Hematopoietic multipotent progenitor cell treated with erythropoietin and hydrocortisone succinate and interleukin-3 and kit ligand, for 4 days (in vitro differentiated cells): Measurements from ENCODE around the gene EFNA3.

Experiments
- DNase-seq: peaks from one replicate; pipeline ENCODE4 v3.0.0-alpha.2; 2015

EFNA3 gene, protein sequence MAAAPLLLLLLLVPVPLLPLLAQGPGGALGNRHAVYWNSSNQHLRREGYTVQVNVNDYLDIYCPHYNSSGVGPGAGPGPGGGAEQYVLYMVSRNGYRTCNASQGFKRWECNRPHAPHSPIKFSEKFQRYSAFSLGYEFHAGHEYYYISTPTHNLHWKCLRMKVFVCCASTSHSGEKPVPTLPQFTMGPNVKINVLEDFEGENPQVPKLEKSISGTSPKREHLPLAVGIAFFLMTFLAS

DNA sequence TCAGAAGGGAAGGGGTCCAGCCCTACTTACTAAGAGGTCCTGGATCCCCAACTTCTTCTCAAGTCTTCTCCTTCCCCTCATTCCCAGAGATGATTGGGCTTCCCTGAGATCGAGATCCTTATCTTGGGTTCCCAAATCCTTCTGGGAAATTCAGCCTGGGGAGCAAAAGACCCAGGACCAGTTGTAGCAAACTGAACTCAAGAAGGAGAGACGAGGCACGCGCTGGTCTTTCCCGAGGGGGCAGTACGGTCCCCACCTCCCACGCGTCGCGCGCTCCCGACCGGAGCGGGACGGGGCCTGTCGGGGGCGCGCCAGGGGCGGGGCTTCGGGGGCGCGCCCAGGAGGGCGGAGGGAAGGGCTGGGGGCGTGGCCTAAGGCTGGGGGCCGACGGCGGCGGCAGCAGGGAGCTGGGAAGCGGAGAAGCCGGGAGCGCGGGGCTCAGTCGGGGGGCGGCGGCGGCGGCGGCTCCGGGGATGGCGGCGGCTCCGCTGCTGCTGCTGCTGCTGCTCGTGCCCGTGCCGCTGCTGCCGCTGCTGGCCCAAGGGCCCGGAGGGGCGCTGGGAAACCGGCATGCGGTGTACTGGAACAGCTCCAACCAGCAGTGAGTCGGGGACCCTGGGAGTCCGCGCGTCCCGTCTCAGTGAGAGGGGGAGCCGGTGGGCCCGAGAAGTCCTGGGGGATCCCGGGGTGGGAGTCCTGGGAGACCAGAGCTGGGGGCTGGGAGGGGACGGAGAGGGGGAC, at the start of gene EFNA3:
Gene EFNA3 (plus strand): TSS at position 369 of the 741 bp plus-strand sequence. CDS start 105 bp downstream, at position 474.
- peak; percentile 74 for DNase-seq

DNA sequence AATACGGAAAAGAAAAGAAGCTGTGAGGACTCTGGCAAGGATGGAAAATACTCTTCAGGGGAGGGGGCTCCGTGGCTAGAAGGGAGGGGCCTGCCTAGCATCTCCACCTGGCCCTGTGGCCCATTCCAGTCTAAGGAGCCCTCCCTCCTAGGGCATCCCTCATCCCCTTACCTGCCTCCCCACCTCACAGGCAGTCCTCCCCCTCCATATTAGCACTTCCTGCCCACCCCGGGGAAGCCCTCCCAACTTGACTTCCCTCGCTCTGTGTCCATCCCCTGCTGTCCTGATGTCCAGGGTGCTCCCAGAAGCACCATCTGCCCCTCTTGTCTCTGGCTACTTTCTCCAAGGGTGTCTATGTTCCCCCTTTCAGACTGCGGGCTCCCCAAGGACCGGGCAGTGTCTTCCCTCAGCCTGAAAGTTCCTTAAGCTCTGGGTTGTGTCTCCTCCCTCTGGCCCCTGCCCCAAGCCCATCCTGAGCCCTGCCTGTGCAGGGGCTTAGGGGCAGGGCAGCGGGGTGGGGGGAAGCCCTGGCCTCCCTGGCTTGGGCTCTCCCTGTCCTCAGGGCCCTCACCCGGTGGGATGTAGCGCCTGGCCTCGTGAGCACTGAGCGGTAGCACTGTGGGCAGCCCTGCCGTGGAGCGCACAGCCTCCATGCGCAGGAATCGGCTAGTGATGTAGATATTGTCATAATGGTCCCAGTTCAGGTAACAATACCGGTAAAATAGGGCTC, 49.0 kb upstream of the EFNA3 start:
- DNase-seq: no peak

DNA sequence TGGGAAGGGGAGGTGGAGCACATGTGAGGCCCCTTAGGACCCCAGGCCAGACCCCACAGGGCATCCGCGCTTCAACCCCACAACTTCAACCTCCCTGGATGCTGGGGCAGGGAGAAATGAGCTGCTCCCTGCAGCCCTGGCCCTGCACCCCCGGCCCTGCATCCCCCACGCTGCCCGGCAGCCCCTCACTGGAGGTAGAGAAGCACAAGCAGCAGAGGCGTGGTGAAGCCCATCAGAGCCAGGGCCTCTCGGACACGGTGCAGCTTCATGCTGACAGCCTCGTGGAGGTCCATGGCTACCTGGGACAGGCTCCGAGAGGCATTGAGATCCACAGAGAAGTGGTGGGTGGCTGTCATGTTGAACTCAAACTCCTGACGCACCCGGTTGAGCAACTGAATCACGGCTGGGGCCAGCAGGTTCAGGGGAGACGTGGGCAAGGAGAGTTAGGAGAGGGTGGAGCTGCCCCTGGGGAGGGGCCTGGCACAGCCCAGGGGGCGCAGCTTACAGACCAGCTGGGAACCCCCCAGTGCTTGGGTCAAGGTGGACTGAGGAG, 48.3 kb upstream of the EFNA3 start:
- DNase-seq: no peak

DNA sequence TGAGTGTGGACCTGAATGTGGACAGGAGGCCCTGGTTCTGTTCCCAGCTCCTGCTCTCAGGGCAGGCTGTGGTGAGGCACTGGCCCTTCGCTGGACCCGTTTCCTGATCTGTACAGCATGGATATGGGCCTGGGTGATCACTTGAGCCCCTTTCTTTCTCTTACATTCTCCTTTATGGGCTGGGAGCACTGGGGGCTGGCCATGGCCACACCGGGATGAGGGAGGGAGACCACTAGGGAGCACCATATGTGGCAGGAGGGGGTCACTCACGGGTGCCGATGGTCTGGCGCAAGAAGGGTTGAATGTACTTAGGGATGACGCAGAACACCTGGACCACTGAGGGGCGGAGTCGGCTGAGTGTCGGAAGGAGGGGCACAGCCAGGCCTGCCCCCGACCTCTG, 47.7 kb upstream of the EFNA3 start:
- DNase-seq: no peak

DNA sequence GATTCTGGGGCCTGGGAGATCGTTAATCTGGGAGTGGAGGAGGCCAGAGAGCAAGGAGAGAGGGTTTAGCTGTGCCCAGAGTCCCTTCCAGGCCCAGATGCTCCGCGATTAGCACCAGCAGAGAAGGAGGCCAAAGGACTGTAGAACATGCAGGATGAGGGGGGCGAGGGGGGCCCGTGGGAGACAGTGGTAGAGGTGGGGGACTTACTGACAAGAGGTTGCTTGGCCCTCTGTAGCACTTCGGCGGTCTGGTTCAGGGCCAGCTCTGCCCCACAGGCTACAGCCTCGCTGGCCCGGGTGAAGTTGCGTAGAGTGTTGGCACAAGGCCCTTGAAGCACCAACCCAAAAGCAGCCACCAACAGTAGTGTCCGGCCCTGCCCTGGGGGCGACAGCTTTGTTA, 45.8 kb upstream of the EFNA3 start:
- DNase-seq: no peak

DNA sequence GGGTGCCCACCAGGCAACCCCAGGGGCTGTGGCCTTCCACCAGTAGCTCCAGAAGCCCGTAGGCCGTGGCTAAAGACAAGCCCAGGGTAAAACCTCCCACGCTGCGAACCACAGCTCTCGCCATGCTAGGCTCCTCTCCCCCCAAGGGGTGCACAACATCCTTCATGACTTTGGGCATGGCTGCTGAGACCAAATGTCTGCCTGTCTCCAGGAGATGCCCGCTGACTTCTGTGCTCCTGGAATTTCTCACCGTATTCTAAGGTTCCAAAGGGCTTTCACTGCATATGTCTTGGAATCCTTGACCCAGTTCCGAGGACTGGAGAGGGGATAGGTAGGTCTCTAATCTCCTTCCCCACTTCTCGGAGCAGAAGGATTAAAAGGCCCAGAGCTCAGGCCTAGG, 45.1 kb upstream of the EFNA3 start, which contains the start of the genes DCST1 and DCST2:
Gene DCST1 (plus strand): TSS at position 301 of the 400 bp plus-strand sequence. CDS start 213 bp downstream, outside the sequence.
Gene DCST2 (minus strand): TSS at position 258 of the 400 bp plus-strand sequence. CDS start 80 bp downstream, at position 178.
- no peak for DNase-seq

DNA sequence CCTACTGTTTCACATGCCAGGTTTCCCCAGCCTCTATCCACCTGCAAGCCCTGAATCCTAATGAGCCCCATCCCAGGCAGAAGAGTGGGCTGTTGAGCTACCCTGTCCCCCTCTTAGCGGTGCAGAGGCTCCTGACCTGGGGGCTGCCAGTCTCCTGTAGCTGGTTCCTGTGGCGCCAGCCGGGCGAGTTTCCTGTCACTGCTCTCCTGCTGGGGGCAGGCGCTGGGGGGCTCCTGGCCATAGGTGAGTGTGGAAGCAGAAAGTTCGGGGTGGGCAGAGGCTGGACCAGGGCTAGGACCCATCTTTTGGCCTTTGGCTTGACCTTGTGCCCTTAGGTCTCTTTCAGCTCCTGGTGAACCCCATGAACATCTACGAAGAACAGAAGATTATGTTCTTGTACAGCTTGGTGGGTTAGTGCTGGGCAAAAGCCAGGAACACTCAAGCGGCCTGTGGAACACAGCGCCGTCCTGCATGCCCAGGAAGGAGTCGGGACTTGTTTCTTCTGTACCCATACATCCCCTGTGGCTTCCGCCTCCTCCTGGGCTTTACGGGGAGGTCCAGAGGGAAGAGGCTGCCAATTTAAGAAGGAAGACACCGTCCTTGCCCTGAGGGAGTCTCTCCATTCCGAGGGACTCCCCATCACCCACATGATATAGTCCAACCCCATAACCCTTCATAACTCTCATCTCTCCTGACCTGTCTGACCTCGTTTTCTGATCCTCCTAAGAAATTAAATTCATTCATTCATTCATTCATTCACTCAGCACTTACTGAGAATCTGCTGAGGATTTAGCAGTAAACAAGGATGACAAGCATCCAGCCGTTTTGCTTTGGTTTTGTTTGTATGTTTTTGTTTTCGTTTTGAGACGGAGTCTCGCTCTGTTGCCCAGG, 44.1 kb upstream of the EFNA3 start:
- DNase-seq: no peak

DNA sequence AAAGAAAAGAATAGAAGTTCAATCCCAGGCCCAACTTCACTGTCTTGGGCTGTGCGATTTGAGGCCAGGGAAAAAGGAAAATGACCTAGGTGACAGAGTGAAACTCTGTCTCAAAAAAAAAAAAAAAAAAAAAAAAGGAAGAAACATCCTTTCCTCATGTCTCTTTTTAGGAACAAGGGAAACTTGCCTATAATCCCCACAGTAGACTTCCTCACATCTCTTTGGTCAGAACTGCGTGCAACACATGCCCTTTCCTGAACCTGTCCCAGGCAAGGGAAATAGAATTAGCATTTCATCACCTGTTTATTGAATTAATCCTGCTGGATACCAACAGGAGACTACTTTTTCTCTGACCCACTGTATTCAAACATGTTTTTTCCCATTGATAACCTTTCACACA, 42.7 kb upstream of the EFNA3 start:
- no peak for DNase-seq

DNA sequence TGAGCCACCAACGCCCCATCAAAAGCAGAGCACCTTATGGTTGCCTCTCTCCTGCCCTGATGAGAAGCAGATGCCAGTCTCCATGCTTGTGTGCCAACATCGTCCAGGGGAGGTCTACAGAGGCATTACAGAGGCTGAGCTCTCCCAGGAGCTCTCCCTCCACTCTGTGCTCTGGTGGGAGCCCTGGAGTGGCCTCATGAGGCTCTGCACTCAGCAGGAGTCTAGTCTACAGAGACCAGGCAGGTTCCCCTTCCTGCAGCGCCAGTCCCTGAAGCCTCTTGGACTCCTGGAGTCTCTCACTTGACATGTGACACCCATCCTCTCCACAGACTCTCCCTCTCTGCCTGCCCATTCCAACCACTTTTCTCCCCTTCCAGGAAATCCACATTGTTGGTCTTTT, 41.6 kb upstream of the EFNA3 start:
- no peak for DNase-seq

DNA sequence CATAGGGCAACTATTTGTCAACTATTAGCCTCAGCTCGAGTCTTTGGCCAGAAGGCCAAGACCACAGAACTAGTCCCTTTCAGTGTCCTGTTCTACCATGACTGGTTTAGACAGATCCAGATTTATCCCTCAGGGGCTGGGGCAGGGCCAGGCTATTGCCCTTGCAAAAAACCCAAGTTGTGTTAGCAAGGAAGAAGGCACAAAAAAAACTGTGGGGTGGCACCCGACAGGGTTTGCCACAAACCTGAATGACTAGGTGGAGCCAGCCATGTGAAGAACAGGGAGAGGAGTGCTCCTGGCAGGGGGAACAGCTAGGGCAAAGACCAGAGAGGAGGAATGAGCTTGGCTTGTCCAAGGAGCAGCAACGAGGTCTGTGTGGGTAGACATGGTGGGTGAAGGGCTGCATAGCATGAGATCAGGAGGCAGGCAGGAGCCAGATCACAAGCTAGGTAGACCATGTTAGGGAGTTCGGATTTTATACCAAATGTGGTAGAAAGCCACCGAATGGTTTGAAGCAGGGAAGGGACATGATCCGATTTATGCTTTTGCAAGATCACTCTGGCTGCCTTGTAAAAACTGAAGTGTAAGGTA, 40.7 kb upstream of the EFNA3 start:
- DNase-seq: no peak

DNA sequence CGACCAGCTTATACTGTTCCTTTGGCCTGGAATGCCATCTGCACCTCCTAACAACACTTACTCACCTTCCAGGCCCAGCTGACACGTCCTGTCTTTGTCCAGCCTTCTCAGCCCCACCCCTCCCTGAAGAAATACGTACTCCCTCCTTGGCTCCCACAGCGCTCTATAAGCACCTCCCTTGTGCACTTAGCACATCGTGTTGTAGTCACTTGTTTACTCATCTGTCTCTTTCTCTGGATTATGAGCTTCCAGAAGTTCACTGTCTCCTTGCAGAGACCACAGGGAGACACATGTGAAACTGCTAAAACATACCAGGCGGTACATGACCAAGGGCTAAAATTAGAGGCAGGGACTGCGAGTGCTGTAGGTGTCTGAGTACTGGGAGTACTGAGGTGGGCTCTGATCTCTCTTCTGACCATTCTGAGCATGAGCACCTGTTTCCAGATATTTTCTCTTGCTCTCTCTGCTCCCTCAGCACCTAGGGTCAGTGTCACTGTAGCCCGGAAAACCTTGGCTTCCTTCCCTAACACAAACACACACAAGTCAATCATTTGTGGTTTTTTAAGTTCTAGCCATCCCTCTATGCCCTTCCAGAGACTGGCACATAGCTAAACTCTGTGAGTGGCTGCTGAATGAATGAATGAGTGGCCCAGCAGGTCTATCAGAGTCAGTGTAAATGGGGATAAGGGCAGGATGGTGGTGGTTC, 39.9 kb upstream of the EFNA3 start:
- no peak for DNase-seq

DNA sequence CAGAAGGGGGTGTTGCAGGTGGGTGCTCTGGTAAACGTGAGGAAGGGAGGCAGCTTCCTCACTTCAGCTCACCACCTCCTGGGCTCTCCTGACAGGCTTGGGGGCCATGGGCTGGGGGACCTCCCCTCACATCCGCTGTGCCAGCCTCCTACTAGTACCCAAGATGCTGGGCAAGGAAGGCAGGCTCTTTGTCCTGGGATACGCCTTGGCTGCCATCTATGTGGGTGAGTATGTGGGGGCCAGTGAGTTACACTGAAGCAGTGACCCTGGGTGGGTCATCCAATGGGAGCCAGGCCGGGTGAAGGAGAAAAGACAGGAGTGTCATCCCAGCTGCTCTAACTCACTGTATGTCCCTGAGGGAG, 39.3 kb upstream of the EFNA3 start:
- DNase-seq: no peak

DNA sequence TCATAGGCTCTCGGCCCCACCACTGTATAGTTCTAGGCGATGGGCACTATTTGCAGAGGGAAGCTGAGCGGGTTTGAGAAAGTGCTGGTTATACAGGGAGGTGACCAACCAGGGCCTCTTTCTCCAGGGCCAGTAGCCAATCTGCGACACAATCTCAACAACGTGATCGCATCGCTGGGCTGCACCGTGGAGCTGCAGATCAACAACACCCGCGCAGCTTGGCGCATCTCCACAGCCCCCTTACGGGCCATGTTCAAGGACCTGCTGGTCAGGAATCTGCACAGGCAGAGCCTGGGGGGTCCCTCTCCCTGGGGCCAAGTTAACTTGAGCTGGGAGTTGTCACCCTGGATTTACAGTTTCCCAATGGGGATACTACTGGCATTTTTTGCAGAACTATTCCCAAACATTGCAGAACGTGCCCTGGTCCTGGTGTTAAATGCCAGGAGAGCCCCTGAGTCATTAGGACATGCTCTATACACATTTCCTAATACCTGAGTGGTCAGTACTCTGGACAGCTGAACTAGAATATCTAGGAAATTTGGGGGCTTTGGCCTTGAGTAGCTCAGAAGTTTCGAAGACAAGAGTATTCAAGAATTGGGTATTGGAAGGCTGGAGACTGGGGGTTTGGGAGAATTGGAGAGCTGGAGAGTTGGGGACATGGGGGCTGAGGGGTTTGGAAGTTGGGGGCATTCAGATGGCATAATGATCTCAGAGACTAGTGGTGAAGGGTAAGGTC, 38.1 kb upstream of the EFNA3 start:
- no peak for DNase-seq

DNA sequence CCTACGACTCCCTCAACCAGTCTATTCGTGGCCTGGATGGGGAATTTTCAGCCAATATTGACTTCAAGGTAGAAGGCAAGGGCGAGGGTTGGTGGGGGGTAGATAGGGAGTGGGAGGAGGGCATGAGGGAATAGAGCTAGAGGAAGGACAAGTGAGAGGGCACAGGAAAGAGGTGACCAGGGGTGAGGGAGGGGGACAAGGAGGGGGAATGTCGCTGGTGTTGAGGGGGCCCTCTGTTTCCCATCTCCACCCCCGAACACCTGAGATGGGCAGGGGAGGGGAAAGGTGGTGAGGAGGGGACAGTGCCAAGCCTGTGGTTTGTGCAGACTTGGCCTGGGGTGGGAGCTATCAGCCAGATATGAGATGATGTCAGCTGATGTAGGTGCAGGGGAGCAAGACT, 35.8 kb upstream of the EFNA3 start:
- no peak for DNase-seq

DNA sequence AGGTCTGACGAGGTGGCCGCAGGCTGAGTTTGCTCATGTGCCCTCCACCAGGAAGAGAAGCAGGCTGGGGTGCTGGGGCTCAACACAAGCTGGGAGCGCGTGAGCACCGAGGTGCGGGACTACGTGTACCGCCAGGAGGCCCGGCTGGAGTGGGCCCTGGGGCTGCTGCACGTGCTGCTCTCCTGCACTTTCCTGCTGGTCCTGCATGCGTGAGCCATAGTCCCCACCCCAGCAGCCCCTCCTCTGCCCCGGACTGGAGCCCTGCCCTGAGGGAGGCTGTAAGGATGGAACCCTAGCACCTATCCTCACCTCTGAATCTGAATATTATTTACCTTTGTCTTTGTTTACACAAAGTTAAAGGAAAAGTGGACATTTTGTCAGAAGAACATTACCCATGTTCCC, 35.3 kb upstream of the EFNA3 start:
- no peak for DNase-seq

DNA sequence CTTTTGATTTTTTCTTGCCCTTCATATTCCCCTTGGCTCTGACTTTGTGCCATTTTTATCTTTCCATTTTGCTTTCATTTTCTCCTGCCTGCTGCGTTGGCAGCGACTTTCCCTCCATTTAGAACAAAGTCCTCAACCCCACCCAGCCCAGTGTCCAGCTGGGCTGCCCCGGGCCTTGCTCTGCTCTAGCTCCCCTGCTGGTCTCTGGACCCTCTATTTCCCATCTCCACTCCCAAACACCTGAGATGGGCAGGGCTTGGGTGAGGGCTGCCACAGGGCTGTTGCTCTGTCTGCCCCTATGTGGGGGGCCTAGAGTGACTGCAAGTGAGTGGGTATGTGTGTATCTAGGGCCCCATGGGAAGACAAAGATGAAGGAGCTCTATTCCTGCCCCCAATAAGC, 34.8 kb upstream of the EFNA3 start:
- no peak for DNase-seq

DNA sequence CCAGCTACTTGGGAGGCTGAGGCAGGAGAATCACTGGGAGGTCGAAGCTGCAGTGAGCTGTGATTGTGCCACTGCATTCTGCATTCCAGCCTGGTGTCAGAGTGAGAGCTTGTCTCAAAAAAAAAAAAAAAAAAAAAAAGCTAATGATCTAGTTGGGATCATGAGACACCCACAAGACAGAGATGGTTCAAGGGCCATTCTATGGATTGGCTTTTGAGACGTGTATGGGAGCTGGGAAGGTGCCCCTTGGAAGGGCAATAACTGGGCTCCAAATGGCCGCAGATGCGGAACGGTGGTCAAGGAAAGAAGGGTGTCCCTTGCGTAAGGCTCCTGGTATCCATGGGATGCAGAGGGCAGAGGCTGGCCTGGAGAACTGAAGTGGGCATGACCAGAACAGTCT, 34.3 kb upstream of the EFNA3 start:
- no peak for DNase-seq

DNA sequence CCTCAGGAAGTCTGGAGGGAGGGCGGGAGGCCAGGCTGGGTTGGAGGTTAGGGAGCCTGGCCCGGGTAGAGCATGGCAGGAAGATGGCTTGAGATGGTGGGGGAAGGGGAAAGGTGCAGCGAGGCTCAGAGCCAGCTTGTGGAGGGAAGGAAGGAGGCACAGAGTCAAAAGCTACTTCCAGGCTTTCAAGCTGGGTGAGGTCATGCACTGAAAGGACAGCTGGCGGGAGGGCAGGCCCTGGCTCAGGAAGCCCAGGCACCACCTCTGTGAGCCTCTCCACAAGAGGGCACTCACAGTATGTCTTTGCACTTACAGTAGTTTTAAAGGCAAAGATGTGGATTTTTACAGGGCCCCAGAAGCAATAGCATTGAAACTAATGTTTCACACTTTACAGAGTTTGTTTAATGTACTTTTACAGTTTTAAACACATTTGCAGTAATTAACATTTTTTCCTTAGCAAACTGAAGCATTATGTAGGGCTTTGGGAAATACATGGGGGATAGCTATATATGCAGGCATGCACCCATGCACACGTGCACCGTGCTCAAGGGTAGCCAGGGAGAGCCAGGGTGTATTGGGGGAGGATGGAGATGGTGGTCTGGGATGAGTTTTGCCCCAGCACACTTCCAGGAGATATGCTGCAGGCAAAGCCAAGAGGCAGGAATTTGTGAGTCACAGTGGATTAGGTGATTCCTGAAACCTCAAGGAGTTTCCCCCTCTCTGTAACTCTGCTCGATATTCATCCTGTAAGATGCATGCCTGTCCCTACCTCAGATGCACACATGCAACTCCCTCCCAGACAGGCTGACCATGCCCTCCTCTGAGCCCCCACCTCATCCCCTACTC, 33.6 kb upstream of the EFNA3 start:
- DNase-seq: peak; percentile 93

DNA sequence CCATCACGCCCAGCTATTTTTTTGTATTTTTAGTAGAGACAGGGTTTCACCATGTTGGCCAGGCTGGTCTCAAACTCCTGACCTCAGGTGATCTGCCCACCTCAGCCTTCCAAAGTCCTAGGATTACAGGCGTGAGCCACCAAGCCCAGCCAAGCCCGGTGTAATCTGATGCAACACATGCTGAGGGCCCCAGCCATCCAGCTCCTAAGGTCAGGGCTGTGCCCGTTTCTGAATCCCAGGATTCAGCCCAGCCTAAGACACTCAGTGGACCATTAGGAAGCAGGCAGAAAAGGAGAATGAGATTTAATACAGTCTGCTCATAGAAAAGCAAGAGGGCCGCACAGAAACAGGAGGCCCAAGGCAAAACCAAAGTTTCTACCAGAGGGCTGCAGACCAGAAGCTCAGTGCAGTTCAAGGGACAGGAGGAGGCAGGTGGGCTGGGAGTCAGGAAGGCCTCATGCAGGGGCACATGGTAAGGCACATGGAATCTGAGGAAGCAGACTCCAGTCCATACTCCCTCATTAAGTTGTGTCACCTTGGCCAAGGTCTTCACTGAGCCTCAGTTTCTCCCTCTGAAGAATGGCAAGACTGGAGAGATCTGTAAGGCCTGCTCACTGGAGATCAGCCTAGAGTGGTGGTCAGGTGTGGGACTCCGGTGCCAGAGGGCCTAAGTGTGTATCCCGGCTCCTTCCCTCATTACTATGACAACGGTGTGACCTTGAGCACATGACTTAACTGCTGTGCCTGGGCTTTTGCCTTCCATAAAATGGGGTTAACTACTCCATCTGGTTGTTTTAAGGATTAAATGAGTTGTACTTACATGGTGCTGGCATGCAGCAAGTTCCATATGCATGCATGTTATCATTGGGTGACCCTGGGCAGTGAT, 29.9 kb upstream of the EFNA3 start:
- DNase-seq: no peak
